NCI-H524 treated with DMSO at 0.1 percent for 48 hours (cell line): ENCODE data around the gene SETD1A.

Experiments
- DNase-seq: peaks from one replicate; lab custom pipeline; 2025; lab: John Stamatoyannopoulos, UW

Gene SETD1A

DNA sequence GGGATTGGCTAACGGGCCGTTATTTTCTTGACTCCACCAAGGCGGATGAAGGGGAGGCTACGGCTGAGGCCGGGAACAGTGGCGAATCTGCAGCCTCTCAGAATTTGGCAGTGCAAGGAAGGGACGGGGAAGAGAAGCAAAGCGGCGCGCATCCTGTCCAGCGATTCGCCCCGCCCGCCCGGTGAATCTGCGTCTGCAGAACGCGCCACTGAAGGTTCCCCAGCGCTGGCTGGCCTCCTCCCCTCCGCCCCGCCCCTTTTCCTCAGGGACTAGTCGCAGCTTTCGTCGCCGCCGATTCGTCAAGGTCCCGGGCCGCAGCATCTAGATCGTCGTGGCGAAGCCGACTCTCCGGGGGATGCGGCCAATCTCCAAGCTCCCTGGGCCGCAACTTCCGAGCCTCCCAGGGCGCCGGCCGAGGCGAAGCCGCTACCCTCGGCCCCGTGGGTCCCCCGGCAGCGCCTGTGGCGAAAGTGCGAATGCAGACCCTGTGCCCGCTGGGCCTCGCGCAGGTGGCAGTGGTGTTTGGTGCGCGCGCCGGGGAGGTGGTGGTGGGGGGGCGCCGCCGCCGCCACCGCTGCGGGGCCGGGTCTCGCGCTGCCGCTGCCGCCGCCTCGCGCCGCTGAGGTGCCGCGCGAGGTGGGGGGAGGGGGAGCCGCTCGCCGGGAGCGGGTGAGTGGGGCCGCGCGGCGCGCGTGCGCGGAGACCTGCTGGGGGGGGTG lies at the start of gene SETD1A:
TSS of gene SETD1A (plus strand) at position 299 of the 719 bp plus-strand sequence. CDS start 978 bp downstream, outside the sequence.
- DNase-seq: peak; percentile 81

DNA sequence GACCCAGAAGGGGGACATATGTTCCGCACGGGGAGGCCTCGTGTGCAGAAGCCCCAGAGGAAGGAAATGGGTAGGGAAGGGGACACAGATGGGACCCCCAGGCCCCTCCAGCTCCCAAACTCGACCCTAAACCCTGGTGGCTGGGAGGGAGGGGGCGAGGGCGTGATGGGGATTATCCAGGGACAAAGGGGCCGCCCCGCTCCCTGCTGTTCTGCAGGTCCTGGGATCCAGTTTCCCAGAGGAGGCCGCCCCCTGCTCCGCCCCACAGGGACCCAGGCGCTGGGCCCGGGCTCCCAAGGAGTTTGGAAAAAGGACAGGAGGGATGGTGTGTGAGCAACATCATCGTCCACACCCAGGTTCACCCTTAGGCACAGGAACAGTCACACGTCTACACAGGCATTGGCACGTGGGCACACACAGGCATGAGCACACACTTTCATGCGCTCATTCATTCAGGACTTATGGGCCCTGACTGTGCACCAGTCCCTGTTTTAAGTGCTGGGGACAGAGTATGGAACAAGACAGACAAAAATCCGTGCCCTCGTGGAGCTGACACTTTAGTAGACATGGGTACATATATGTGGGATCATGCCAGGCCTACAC lies 47.0 kb upstream of the SETD1A start:
- DNase-seq: no peak

DNA sequence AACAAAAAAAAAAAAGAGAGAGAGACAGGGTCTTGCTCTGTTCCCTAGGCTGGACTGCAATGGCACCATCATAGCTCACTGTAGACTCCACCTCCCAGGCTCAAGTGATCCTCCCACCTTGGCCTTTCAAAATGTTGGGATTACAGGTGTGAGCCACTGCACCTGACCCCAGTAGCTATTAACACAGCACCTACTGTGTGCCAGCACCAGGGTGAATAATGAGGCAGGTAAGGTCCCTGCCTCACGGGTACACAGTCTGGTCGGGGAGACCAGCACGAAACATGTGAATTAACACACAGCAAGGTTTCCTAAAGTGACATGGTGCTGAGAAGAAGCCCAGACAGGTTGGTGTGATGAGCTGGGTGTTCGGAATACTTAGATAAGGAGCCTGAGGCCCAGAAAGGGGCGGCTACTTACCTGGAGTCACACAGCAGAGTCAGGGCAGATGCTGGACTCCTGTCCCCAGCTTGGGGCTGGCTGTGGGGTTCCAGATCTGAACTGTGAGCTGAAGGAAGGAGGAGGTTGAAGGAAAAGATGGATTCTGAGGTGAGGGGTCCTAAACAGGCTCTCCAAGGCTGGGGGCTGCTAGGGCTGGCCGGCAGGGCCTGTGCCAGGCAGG lies 44.7 kb upstream of the SETD1A start:
- no peak for DNase-seq

DNA sequence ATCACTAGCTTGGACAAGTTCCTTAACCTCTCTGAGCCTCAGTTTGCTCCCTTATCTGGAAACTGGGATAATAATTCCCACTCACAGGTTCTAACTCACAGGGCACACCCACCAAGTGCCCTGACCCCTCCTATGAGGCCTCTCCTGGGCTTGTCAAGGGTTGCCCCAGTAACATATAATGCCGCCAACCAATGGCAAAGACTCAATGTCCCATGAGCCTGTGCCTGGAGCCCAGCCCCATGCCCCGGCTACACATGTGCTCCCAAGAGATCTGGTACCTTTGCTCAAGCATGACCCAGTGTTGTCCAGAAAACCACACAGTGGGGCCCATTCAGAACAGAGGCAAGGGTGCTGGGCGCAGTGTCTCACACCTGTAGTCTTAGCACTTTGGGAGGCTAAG lies 42.7 kb upstream of the SETD1A start:
- no peak for DNase-seq

DNA sequence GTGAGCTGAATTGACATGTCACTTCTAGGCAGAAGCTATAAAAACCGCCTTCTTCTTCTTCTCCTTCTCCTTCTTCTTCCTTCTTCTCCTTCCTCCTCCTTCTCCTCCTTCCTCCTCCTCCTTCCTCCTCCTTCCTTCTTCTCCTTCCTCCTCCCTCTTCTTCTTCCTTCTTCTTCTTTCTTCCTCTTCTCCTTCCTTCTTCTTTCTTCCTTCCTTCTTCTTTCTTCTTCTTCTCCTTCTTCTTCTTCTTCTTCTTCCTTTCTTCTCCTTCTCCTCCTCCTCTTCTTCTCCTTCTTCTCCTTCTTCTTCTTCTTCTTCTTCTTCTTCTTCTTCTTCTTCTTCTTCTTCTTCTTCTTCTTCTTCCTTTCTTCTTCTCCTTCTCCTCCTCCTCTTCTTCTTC lies 38.9 kb upstream of the SETD1A start:
- DNase-seq: no peak

DNA sequence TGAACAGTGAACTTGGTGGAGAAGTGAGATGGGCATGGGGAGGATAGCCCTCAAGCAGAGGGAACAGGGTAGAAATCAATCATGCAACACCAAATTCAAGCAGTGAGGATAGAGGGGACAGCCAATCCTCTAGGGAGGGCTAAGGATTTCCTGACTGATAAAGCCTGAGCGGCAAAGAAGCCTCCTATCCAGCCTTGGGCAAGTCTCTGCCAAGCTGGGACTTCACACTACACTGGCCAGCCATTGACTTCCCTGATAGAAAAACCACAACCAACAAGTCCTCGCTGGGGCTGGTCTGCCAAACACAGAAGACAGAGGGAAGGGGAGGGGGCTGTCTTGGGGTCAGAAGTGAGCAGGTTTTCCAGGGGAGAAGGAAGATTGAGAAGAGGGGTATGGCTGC lies 36.7 kb upstream of the SETD1A start:
- no peak for DNase-seq

DNA sequence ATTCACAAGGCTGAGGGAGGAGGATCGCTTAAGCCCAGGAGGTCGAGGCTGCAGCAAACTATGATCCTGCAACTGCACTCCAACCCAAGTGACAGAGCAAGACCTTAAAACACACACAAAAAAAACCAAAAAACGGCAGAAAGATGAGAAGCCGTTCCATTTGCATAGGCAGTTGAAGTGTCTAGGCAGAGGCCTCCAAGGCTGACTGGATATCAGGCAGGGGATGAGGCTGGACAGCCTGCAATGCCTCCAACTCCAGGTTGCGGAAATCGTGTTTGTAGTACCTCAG lies 36.2 kb upstream of the SETD1A start:
- no peak for DNase-seq

DNA sequence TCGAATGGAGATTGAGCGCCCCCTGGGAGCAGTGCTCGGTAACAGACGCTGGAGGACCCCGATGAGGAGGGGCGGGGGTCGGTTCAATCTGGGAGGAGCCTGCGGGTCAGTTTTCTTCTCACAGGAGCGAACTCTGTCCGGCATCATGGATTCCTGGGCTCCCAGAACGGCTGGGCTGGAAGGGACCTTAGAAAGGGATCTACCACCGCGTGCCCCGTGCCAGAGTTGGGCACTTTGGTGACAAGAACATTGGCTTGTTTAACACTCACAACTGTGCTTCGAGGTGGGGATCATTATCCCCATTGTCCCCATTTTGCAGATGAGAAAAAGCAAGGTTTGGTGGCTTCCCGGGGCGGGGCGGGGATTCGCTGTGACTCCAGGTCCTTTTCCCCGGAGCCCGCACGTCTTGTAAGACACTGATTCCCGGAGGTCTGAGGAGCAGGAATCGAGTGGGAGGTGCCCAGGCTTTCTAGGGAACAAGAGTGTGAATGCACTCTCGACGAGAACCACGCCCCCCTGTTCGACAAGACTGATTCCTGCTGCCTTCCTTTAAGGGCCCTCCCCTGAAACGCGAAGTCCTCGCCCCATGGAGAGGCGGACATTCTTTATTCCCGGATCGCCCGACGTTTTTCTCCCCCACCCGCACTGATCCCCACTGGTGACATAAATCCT lies 35.7 kb upstream of the SETD1A start:
- DNase-seq: peak; percentile 38

DNA sequence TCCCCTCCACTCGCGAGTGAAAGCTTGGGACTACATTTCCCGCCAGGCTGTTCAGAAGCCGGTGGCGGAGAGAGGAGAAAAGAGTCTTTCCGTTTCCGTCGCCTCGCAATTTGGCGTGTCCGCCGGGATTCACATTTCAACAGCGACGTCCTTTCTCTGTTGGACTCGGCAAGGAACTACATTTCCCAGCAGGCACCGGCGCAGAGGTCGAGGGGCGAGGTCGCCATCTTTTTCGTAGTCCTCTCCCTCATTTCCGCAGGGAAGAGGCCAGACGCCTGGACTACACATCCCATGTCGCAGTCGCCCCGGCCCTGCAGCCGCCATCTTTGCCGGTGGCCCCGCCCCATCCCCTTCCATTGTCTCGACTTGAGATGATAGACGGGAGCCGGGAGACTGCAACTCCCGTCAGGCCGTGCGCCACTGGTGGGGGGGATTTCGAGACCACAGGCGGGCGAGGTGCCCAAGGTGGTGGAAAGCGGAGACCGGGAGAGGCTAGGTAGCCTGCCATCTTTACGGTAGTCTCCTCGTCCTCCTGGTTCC lies 35.1 kb upstream of the SETD1A start:
- peak; percentile 100 for DNase-seq

DNA sequence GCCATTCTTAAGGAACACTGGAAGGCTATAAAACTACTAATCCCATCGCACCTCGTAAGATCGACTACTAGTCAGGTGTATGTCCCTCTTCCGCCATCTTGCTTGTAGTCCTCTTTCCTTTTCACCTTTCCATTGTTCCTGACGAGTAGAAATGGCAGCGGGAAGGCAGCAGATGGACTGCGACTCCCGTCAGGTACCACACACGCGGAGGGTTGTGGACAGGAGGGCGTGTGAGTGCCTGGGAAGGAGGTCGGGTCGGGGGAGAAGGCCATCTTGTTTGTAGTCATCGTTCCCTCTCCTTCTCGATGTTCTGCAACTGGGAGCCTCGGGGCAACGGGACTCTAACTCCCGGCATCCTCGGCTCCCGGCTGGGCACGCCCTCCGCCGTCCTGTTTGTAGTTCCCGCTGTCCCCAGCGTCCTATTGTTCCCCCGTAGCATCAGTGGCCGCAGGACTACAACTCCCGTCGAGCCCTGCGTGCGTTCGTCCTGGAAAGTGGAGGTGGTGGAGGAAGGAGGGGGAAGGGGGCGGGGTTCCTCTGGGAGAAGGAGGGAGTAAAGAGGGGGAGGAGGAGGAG lies 34.5 kb upstream of the SETD1A start:
- peak; percentile 100 for DNase-seq

DNA sequence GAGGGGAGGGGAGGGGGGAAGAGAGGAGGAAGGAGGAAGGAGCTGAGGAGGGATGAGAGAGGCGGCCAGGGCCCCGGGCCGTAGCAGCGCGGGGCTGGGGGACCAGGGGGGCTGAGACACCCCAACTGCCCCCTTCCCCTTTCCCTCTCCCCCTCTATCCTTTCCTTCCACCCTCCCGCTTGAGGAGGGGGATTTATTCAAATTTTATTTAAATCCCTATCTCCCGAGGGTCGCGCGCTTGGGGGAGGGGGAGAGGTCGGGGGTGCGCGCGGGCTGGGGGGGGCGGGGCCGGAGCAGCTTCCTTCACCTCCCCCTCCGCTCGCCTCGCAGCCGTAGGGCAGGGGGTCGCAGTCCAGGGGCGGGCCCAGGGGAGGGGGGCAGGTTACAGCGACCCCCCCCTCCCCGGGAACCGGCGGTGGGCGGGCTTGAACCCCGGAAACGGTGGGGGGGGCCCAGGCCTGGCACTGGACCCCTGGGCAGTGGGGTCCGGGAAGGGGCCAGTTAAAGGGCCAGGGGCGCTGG lies 33.9 kb upstream of the SETD1A start, which contains the start of gene FBXL19:
TSS of gene FBXL19 (plus strand) at position 19 of the 522 bp plus-strand sequence. CDS start 2,183 bp downstream, outside the sequence.
- no peak for DNase-seq

DNA sequence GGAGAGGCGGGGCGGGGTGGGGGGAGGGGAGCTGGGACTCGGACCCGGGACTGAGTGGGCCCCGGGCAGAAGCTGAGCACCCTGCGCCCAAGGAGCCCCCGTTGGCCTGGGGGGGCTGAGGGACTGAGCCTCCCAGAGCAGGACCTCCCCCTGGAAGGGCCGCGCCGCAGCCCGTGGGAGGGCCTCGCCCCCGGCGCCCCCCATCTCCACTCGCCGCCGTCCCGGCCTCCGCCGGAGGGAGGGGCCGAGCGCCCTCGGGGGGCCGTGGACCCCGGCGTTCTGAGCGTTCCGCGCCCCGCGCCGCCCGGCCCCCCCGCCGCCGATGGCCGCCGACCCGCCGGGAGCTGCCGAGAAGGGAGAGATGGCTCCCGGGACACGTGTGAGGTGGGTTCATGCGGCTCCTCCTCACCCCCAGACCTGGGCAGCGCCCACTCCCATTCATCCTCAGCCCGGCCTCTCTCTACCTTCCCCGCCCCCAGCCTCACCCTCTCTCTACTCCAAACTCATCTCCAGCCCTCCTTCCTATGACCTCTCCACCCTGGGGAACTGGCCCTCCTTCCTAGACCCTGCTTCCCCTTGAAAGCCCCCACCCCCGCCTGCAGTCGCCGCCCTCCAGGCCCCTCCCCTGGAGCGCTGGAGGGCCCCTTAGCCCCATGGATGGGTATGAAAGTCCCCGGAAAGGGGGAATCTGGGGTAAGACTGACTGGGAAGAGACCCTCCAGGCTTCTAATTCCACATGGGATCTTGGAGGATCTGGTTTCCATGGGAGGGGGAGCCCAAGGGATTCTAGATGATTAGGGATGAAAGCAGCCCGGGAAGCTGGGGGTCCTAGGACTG lies 33.3 kb upstream of the SETD1A start:
- DNase-seq: no peak

DNA sequence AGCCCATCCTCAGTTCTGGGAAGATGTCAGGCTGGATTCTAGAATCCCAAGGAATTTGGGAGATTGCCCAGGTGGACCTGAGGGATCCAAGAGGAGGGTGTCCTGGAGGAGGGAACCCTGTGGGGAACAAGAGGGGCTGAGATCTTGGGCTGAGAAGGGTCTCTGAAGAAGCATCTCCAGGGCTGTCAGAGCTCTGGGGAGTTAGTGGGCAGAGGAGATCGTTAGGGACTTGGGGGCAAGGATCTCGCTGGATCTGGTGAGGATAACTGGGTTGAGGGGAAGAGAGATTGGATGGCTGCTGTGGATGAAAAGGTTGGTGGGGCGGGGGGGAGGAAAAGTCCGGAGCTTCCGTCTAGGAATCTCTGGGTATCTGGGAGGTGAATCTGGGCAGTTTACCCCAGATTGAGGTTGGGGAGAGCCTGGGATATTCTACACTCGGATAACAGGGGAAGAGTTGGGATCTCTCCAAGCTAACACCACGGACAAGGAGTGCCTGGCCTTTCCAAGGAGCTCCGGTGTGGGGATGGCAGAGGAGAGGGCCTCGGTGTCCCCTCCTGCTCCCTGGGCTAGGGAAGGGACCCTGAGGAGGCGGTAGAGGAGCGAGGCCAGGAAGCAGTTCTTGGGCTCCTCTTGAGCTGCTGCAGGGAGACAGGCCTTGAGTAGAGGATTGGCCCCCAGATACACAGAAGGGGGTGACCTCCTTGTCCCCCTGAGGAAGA lies 32.5 kb upstream of the SETD1A start:
- DNase-seq: no peak

DNA sequence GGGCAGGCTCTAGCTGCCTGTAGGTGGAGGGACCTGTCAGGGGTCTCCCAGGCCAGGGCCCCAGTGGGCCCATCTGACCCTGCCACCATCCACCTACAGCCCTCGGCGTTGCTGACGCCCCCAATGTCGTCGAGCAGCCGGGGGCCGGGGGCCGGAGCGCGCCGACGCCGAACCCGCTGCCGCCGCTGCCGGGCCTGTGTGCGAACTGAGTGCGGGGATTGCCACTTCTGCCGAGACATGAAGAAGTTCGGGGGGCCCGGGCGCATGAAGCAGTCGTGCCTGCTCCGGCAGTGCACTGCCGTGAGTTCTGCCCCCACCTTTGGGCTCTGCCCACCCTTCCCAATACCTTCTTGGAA lies 31.9 kb upstream of the SETD1A start:
- DNase-seq: no peak

DNA sequence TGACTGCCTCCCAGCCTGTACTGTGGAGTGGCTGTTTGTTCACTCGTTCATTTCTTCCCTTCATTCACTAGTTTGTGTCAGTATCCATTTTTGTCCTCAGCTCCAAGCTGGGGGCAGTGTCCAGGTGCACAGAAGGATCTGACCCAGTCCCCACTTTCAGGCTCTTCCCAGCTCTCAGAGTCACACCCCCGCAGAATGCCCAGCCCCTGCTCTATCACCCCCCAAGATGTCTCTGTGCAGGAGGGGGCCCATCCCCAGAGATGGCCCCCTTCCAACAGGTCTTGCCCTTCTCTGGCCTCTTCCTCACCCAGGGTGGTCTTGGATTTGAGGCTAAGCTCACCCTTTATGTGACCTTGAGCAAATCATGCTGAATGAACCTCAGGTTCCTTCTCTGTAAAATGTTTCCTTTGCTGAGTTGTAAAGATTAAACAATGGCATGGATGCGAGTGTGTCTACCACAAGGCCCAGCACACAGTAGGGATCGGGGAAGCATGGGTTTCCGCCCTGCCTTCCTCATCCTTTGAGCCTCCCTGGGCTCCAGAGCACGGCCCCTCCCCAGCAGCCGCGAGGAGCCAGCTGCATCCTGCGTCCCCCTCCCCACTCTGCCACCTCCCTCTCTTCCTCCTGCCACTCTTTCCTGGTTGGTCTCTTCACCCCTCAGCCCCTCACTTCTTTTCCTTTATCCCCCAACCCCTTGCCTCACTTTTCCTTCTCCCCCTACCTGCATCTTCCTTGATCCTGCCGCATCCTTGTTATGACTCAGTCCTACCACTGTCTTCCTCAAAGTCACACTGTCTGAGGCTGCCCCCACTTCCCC lies 31.4 kb upstream of the SETD1A start:
- DNase-seq: no peak

DNA sequence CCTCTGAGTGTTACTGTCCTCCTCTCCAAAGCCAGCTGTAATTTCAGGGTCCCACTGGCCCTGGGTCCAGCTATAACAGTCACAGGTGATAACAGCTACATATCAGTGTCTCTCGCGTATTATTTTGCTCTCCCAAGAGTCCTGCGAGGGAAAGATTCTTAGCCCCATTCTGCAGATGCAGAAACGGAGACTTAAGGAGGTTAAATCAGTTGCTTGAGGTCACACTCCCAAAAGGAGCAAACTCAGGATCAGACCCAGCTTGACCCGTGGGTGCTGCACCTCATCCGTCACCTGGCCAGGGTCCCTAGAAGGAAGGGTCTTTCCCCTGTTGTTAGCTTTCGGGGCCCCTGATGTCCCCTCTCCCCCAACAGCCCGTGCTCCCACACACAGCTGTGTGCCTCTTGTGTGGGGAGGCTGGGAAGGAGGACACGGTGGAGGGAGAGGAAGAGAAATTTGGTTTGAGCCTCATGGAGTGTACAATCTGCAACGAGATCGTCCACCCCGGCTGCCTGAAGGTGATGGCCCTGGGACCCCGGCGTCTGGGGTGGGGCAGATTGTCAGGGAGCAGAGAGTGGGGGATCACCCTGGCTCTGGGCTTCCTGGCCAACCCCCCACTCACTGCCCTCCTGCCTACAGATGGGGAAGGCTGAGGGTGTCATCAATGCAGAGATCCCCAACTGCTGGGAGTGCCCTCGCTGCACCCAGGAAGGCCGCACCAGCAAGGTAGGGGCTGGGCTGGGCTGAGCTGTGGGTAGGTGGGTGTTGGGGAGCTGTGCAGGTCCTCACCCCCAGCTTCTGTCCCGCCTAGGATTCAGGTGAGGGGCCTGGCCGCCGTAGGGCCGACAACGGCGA lies 30.4 kb upstream of the SETD1A start:
- DNase-seq: no peak

DNA sequence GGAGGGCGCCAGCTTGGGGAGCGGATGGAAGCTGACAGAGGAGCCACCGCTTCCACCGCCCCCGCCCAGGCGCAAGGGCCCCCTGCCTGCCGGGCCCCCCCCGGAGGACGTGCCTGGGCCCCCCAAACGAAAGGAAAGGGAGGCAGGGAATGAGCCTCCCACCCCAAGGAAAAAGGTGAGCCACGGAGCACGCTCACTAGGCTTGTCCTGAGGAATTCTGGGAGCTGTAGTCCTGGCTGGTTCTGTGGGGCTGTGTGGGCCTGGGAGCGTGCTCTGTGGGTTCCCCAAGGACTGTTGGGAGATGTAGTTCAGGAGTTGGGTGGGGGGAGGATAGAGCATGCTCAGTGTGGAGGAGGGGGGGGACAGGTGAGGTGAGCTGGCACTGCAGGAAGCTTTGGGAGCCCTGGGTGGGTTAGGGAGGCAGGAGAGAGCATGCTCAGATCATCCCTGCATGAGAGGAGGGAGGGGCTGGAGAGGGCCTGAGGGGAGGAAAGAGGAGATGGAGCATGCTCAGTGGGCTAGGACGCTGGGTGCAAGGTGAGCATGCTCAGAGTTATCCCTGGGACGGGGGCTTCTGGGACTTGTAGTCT lies 29.7 kb upstream of the SETD1A start:
- DNase-seq: peak; percentile 71

DNA sequence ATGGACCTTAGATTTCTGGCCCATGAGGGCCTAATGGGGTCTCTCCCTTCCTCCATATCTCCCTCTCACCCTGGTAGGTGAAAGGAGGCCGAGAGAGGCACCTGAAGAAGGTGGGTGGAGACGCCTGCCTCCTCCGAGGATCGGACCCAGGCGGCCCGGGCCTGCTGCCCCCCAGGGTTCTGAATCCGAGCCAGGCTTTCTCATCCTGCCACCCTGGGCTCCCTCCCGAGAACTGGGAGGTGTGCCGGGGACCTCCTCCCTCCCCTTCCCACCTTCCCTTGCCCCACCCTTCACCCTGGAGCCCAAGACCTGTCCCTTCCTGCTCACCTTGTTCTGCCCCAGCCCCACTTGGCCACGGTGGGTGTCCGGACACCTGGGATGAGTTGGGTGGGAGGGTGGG lies 29.2 kb upstream of the SETD1A start:
- no peak for DNase-seq
